OCI-LY7 (cell line): ENCODE data around the gene TCF12. TPM values are rescaled to one million over a fixed set of nuclear protein-coding genes. Genes with fewer than 3 reads are reported as not detected.

ENCODE experiments used
- BruUV-seq: library from RNA; stranded (reverse); fragments of 400-500 nt; replicated peaks from 2 replicates; lab custom pipeline; 2021; lab: Mats Ljungman, UMichigan
- CTCF ChIA-PET: fragments of 300-600 bp; sonication (Branson Sonifier 250); formaldehyde crosslinking; loops from one replicate; lab custom pipeline; 2022; ENCODE audit warnings: antibody characterized with exemption; ENCODE audit not compliant: unreplicated experiment; lab: Charles Lee
- POLR2A ChIA-PET: fragments of 300-600 bp; sonication (Branson Sonifier 250); formaldehyde crosslinking; loops from one replicate; lab custom pipeline; 2022; ENCODE audit warnings: antibody characterized with exemption; lab: Charles Lee
- DNase-seq: peaks from one replicate; pipeline ENCODE4 v3.0.0-alpha.2; 2015; ENCODE audit warnings: low spot score
- H2AFZ ChIP-seq: fragments of 200-600 bp; sonication (generic), shearing (Covaris generic); 2 replicates; pipeline ENCODE4 v1.6.1; 2014; ENCODE audit warnings: mild to moderate bottlenecking, antibody characterized with exemption, low read length, moderate library complexity
- H3K27ac ChIP-seq: fragments of 200-600 bp; sonication (generic); 2 replicates; pipeline ENCODE4 v1.5.1; 2014; ENCODE audit warnings: mixed run types, low read depth, mild to moderate bottlenecking, moderate library complexity, low read length, inconsistent platforms; ENCODE audit not compliant: poor library complexity, severe bottlenecking
- H3K36me3 ChIP-seq: fragments of 200-600 bp; sonication (generic); 2 replicates; pipeline ENCODE4 v1.6.1; 2014; ENCODE audit warnings: mild to moderate bottlenecking, antibody characterized with exemption, low read length, moderate library complexity, mixed read lengths; ENCODE audit not compliant: insufficient read depth
- H3K4me1 ChIP-seq: fragments of 200-600 bp; sonication (generic); 2 replicates; pipeline ENCODE4 v1.5.1; 2014; ENCODE audit warnings: mild to moderate bottlenecking, low read length; ENCODE audit not compliant: insufficient read depth, poor library complexity, severe bottlenecking
- H3K4me2 ChIP-seq: fragments of 200-600 bp; sonication (generic); 2 replicates; pipeline ENCODE4 v1.6.1; 2014; ENCODE audit warnings: mild to moderate bottlenecking, low read length
- H3K4me3 ChIP-seq: fragments of 200-600 bp; sonication (generic); 2 replicates; pipeline ENCODE4 v1.5.1; 2014; ENCODE audit warnings: mild to moderate bottlenecking, low read depth, low read length; ENCODE audit not compliant: poor library complexity, severe bottlenecking
- H3K79me2 ChIP-seq: fragments of 200-600 bp; sonication (generic); 2 replicates; pipeline ENCODE4 v1.6.1; 2016; ENCODE audit warnings: low read depth, mild to moderate bottlenecking, low read length, moderate library complexity, mixed read lengths; ENCODE audit not compliant: insufficient read depth
- H3K9me2 ChIP-seq: fragments of 200-600 bp; sonication (generic); 2 replicates; pipeline ENCODE4 v1.6.1; 2016; ENCODE audit warnings: mild to moderate bottlenecking, low read length, mixed read lengths; ENCODE audit not compliant: insufficient read depth
- H3K9me3 ChIP-seq: fragments of 200-600 bp; sonication (generic); 2 replicates; pipeline ENCODE4 v1.6.1; 2014; ENCODE audit warnings: mild to moderate bottlenecking, mixed run types, low read length, mixed read lengths
- H4K20me1 ChIP-seq: fragments of 200-600 bp; sonication (generic); 2 replicates; pipeline ENCODE4 v1.6.1; 2014; ENCODE audit warnings: mild to moderate bottlenecking, antibody characterized with exemption, low read length, moderate library complexity, mixed read lengths; ENCODE audit not compliant: insufficient read depth
- EZH2phosphoT487 ChIP-seq: fragments of 200-600 bp; sonication (generic); IDR thresholded peaks from 2 replicates; pipeline ENCODE4 v1.6.1; 2018; ENCODE audit warnings: low read depth, borderline replicate concordance, mild to moderate bottlenecking, mixed run types, antibody characterized with exemption, low read length, moderate library complexity, mixed read lengths
- intact Hi-C: fragments of 100-400 bp; cut with micrococcal nuclease; formaldehyde crosslinking; loops from one replicate; pipeline ENCODE4 v1.10.0; 2022; ENCODE audit not compliant: unreplicated experiment
- total RNA-seq, 2 experiments: library from RNA; depleted of rRNA in 1 of 2; stranded (reverse); fragments of >200 nt in 1 of 2; shearing (Covaris generic) in 1 of 2; gene quantifications; 2 replicates each; pipeline ENCODE4 v1.2.3, GENCODE V29; 2014 to 2022
- TF ChIP-seq, protein P1 (sequence below): fragments of 200-600 bp; sonication (generic); conservative IDR thresholded peaks from 2 replicates; pipeline ENCODE4 v1.5.1; 2014; ENCODE audit warnings: mild to moderate bottlenecking, antibody characterized with exemption, low read length, moderate library complexity, mixed read lengths

The TCF12 gene
- total RNA-seq, 2 experiments from 2014 or later: 51.6 to 139 TPM

DNA sequence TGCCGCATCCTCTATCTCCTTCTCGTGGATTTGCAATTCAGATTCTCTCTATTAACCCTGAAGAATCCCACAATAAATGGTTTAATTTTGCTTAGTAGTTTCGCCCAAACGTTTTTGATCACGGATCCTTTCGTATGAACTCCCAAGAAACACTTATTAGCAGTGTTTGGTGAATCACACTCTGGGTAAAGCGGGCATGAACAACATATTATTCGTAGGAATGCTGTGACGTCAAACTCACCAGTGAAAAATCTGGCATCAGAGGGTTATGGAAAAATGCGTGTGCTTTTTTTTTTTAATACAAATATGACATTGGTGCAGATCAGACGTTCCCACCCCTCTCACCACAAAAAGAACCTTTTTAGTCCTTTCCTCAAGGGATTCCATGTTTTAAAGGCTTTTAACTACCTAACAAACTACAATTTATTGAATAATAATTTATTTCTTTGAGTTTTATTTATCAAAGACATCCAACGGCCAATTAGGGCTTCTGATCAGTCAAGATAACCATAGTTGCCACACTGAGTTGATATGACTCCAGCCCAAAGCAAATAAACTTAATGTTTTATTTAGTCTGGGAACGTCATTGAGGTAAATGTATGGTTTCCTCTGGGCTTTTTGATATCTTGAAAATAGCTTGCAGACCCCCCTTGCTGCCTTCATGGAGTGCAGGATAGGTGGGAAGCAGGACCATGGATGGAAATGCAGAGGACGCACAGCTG lies 412.3 kb downstream of the TCF12 start:
- H3K36me3 ChIP-seq: no peaks in the 10 kb centered on the region
- DNase-seq: no peak
- ChIA-PET CTCF (no interaction called here), POLR2A (interaction anchor here (0.7 kb wide), 1 partner anchor 1370 kb away, joined by 3 read pairs; no protein-coding TSS in a partner anchor)
- H3K4me1 ChIP-seq: no peaks in the 10 kb centered on the region
- no peaks in the 10 kb centered on the region for H3K79me2 ChIP-seq
- TF ChIP-seq, protein P1, sequence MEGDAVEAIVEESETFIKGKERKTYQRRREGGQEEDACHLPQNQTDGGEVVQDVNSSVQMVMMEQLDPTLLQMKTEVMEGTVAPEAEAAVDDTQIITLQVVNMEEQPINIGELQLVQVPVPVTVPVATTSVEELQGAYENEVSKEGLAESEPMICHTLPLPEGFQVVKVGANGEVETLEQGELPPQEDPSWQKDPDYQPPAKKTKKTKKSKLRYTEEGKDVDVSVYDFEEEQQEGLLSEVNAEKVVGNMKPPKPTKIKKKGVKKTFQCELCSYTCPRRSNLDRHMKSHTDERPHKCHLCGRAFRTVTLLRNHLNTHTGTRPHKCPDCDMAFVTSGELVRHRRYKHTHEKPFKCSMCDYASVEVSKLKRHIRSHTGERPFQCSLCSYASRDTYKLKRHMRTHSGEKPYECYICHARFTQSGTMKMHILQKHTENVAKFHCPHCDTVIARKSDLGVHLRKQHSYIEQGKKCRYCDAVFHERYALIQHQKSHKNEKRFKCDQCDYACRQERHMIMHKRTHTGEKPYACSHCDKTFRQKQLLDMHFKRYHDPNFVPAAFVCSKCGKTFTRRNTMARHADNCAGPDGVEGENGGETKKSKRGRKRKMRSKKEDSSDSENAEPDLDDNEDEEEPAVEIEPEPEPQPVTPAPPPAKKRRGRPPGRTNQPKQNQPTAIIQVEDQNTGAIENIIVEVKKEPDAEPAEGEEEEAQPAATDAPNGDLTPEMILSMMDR: no peak
- no peak for TF ChIP-seq EZH2phosphoT487
- no peak overlapping the region for H2AFZ ChIP-seq
- H3K4me3 ChIP-seq: no peak overlapping the region
- H3K9me3 ChIP-seq: no peaks in the 10 kb centered on the region
- no peak overlapping the region for H3K27ac ChIP-seq
- intact Hi-C loops: no loop called here
- H3K4me2 ChIP-seq: no peak overlapping the region
- BruUV-seq: no TSS peak
- no peaks in the 10 kb centered on the region for H3K9me2 ChIP-seq
- no peaks in the 10 kb centered on the region for H4K20me1 ChIP-seq

DNA sequence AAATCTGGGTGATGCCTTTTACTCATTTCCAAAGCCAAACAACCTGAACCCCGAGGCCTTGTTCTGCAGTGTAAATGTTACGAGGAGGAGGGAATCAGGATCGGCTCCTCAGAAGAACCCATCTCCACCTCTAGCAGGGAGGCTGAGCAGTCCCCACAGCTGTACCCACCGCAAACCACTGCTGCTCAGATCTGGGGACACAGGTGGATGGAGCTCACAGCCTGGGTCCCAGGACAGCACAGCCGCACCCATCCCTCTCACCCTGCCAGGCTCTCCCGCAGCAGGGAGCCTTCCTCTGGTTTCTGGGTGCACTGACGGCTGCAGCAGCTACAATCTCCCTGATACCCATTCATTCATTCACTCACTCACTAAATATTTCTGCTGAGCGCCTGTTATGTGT lies 413.9 kb downstream of the TCF12 start:
- intact Hi-C loops: no loop called here
- no peak for DNase-seq
- ChIA-PET CTCF (no interaction called here), POLR2A (no interaction called here)
- no peaks in the 10 kb centered on the region for H3K9me3 ChIP-seq
- no peaks in the 10 kb centered on the region for H3K36me3 ChIP-seq
- H3K4me3 ChIP-seq: no peak overlapping the region
- no peaks in the 10 kb centered on the region for H3K4me1 ChIP-seq
- H2AFZ ChIP-seq: no peak overlapping the region
- TF ChIP-seq EZH2phosphoT487: no peak
- TF ChIP-seq, protein P1: no peak
- H4K20me1 ChIP-seq: no peaks in the 10 kb centered on the region
- no peaks in the 10 kb centered on the region for H3K79me2 ChIP-seq
- H3K9me2 ChIP-seq: no peaks in the 10 kb centered on the region
- no peak overlapping the region for H3K27ac ChIP-seq
- no peak overlapping the region for H3K4me2 ChIP-seq
- BruUV-seq: no TSS peak

DNA sequence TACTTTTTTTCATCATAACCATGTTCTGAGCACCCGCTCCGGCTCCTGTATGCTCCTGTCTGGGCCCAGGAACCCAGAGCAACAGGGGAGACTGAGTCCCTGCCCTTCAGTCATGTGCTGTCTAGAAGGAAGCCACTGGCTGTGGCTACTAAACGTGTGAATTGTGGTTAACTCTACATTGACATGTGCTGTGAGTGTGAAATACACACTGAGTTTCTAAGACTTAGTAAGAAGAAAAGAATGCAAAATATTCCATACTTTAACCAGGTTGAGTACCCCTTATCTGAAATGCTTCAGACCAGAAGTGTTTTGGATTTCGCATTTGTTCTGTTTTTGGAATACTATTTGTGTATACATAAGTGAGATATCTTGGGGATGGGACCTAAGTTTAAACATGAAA lies 415.0 kb downstream of the TCF12 start:
- Histone ChIP-seq H3K4me2 (no peak overlapping the region), H3K36me3 (no peaks in the 10 kb centered on the region), H2AFZ (no peak overlapping the region), H3K4me1 (no peaks in the 10 kb centered on the region), H3K79me2 (no peaks in the 10 kb centered on the region), H3K27ac (no peak overlapping the region), H3K9me2 (no peaks in the 10 kb centered on the region), H3K9me3 (no peaks in the 10 kb centered on the region), H4K20me1 (no peaks in the 10 kb centered on the region), H3K4me3 (no peak overlapping the region)
- intact Hi-C loops: no loop called here
- no peak for TF ChIP-seq EZH2phosphoT487
- TF ChIP-seq, protein P1: no peak
- DNase-seq: no peak
- ChIA-PET POLR2A (no interaction called here), CTCF (no interaction called here)
- BruUV-seq: no TSS peak
